ENCODE measurements around the gene RRBP1.
"Not testable (repeated sequence)": the region's sequence is repeated elsewhere in the genome, so short reads cannot be mapped to it uniquely, and the experiment has no call there.

The RRBP1 gene

DNA sequence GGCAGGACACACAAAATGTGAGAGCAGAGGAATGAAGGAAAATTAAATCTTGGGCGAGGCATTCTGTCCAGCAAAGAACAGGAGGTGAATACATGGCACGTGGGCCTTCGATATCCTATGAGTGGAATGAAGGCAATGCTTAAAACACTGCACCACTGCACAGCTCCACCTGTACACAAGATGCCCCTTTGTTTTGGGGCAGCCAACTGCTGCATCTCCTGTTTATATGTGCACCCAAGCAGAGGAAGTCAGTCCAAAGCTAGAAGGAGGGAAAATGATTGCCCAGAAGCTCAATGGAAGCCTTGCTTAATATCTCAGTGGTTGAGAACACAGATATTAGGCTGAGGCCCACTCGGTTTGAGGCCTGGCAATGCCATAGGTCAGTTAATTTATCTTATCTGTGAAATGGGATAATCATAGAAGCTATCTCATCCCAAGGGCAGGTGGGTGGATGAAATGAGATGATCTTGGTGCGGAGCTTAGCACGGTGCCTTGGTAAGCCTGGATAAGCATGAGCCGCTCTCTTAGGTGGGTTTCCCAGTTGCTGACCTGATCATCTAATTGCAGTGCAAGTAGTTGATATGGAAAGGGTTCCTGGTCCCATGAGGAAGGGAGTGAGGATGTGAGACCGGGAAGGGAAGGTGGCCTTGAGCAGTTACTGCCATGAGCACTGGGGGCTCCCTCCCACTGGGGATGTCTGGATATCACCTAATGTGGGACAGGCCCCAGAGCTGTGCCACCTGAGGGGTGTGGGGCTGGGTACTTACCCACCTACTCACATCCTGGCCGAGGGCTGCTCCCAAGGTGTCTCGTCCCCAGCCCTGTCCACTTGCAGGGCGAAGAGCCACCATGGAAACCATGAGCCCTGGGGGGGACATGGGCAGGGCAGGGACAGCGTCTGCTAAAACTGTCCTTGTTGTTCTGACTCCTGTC, 27.6 kb upstream of the RRBP1 start:
- no peak for DNase-seq

DNA sequence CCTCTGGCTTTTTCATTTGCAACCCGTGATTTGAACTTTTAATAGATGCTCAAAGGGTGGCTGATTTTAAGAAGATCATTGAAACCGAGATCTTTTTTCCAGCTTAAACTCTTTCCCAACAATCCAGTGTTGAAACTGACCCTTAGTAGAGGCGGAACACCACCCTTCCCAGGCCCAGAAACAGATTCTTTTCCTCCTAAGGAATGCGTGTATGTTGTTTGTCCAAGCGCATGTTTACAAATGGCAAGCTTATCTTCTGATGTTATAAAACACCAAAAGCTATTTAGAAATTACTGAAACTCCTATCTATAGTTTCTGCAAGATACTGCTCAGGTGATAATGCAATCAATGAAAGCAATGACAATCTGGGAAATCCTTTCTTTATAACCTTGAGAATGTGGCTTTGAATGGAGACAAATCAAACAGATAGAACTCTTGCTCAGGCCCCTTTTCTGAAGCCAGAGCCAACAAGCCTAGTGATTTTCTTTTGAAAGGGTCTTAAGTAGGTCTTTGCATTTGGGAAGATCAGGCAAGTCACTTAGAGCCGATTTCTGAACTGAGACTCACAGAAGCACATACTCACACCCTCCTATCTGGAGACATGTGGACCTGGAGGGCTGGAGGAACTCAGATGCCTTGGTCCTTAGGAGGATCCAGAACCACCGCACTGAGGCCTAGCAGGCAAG, 26.8 kb upstream of the RRBP1 start:
- DNase-seq, result no peak

DNA sequence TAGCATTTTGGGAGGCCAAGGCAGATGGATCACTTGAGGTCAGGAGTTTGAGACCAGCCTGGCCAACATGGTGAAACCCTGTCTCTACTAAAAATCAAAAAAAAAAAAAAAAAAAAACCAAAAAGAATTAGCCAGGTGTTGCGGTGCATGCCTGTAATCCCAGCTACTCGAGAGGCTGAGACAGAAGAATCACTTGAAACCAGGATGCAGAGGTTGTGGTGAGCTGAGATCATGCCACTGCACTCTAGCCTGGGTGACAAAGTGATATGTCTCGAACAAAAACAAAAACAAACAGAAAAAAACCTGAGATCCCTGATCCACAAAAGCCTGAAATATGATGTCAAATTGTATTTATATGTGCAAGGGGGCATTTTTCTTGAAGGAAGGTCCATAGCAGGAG, 25.9 kb upstream of the RRBP1 start:
- not testable (repeated sequence) for DNase-seq

DNA sequence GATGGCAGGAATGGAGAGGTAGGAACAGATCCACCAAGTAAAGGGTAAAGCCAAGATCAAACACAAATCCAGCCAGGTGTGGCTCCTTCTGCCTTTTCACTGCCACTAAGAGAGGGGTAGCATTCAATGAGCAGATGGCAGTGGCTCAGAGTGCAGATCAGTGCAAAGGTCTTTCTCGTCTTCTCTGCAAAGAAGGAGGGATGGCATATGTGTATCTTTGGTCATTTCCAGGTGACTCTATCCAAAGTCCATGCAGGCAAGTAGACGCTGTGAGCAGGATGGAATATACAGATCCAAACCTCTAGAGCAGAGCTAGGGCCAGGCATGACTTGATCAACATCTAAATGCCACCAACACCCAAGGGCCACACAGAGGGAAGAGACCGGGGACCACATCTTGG, 24.6 kb upstream of the RRBP1 start:
- DNase-seq, result no peak

DNA sequence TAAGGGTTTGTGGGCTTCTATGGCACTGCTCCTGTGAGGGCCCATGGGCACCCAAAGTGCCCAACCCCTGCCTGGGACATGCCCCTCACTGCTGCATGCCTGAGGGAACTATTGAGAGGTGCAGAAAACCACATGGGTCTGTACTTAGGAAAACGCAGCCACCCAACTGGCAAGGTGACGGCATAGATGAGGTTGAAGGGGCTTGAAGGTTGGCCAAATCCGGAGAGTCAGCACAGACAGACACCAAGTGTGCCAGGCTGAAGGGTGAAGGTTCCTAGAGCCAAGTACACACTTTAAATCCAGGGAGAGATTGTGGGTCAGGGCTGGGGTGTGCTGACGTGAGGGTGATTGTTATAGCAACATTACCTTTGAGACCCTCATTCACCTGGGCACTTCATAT, 23.9 kb upstream of the RRBP1 start:
- no peak for DNase-seq

DNA sequence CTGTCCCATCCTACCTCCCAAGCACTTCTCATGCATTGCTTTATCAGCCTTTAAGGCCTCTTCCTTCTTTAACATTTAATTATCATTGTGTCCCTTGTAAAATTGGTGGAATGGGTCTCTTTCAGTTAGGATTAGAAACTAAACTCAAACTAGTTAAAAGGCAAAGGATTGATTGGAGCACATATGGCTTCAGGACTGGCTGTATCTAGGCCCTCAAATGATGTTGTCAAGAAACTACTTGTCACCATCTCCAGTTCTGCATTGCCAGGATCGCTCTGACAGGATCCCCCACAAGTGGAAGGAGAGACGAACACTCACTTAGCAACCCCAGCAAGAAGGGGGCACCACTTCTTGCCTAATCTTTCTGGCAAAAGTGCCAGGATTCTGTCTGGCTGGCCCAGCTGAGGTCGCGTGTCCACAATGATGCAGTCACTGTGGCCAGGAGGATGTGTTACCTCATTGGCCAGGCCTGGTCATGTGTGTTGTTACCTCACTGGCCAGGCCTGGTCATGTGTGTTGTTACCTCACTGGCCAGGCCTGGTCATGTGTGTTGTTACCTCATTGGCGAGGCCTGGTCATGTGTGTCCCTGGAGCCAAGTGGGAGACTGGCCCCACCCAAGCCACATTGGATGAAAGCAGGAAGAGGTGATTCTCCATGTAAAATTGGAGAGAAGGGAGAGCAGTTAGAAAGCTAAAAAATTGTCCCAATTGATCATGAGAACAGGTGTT, 22.7 kb upstream of the RRBP1 start:
- no peak for DNase-seq

DNA sequence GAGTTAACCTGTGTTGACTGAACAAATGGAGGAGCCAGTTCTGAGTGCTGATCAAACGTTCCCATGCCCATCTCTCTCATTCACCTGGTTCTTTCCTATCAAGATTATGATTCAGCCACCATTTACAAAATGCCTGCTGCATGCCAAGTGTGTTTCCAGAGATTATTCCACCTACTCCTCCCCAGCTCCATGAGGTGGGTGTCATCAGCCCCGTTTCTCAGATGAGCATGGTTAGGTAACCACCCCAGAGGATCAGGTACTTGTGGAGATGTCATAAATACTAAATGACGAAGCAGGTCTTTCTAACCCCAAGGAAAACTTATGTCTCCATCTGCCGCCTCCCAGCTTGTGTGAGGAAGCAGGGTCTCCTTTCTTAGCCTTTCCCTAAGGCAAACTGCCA, 19.8 kb upstream of the RRBP1 start:
- no peak for DNase-seq

DNA sequence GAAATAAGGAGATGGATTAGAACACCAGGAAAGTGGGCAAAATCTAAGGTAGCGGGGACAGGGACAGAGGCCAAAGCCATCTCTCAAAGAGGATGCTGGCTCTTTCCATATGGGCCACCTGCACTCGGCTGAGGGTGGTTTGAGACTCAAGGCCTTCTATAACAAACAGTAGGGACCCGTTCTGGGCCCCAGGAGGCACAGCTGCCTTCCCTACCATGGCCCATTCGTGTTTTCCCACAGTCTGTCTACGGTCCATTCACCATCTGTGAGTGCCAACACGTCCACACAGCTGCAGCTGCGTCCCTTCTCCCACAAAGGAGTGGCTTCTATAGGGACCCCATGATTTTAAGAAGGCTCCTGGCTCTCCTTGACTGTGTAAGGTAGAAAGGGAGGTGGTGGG, 18.6 kb upstream of the RRBP1 start:
- DNase-seq, result no peak

DNA sequence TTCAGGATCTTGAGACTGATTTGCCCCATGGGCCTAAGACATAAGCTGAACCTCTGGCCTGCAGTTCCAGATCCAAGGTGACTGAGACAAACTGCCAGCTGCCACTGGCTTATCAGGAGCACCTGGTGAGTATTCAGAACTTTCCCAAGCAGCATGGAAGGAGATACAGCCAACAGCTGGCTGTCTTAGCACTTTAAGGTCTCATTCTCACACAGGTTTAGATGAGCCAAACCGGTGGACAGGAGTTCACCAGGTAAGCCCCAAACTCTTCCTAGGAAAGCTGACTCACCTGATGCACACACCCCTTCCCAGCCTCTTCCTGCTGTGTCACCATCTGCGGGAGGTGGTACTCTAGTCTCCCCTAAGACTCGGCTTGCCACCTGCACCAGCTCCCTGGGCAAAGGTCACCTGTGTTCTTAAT, 17.9 kb upstream of the RRBP1 start, which contains the start of gene BANF2:
BANF2 (plus strand) TSS at position 36 of the 421 bp plus-strand sequence. CDS start 25,060 bp downstream, outside the sequence.
- no peak for DNase-seq

DNA sequence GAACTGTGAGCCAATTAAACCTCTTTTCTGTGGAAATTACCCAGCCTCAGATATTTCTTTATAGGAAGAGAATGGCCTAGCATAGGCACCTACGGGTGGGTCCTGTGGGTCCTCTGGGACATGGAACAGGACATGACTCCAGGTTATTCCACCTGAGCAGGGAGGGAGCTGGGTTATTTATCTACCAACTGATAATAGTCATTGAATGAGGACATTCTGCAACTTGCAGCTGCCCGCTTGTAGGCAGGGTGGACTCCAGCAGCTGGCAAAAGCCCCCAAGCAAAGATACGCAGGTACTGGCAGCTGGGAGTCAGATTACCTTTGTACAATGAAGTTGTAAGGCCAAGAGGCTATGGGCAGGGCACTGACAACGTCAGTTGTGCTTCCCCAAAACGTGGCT, 16.3 kb upstream of the RRBP1 start:
- DNase-seq, result no peak

DNA sequence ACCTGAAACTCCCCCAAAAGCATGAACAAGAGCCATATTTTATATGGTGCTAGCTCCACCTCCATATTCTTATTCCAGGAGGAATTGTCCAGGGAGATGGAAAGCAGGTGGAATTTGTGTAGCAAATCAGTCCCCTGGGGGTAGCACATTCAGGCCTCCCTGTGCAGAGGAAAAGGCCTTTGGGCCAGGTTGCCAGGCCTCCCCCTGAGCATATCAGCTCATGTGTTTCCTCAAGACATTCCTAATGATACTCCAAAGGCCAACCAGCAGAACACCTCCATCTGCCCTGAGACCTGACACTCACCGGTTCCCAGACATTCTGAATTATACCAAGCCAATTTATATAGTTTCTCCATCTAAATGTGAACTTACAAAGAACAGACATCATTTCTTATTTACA, 15.1 kb upstream of the RRBP1 start:
- no peak for DNase-seq

DNA sequence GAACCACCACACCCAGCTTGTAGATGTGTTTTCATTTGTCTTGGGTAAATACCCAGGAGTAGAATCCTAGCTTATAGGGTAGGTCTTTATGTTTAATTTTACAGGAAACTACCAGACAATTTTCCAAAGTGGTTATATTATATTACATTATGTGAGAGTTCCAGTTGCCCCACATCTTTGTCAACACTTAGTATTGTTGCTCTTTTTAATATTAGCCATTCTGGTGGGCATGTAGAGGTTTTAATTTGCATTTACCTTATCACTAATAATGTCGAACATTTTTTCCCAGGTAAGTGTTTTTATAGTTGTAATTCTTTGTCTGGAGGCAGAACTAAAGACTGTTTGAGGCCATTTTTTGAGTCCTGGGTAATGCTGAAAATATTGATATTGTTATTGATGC, 14.2 kb upstream of the RRBP1 start:
- DNase-seq, result no peak

DNA sequence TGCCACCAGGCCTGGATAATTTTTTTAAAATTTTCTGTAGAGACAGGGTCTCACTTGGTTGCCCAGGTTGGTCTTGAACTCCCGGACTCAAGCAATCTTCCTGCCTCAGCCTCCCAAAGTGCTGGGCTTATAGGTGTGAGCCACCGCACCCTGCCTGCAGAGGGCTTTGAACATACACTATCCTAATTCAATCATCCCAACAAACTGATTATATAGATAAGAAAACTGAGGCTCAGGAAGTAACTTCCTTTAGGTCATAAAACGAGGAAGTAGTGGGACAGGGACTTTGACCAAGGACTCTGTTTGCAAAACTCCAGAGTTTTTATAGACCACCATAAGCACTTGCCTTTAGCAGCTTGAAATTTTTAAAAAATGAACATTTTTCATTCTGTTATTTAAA, 12.7 kb upstream of the RRBP1 start:
- DNase-seq, result no peak

DNA sequence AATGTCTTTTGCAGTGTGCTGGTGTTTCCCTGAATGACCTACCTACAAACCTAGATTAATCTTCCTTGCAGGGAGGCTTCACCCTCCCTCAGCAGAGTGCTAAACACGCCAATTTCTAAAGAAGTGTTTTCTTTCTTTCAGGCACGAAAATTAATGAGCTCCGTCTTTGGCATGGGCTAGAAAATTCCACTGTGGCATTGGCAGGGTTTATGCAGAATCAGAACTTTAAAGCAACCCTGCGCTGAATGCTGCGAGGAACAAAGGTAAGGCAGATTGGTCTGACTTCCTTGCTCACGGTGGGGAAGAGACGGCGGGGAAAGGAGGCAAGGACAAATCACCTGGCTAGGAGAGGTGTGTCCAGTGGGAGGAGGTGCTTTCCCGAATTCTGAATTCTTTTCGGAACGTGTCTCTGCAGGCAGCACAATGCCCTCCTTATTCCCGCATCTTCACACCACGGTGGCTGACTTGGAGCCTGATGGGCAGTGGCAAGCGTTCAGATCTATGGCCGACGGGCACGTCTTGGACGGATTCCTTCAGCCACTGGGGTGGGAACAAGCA, 11.5 kb upstream of the RRBP1 start:
- no peak for DNase-seq

DNA sequence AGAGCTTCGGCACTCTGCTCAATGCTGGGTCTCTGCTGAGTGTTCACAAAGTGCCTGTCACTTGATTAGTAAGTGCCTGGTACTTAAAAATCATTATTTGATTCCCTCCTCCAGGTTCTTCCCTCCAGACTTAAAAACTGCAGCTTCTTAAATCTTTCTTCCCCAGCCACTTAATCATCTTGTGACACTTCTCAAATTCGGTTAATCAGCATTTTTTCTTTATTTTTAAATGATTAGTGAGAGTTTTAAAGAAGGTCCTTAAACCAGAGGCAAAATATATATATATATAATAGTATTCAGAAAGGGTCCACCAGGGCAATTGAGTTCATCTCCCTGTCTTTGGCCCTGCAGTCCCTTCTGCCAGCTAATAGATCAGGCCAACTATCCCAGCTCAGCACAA, 9.7 kb upstream of the RRBP1 start:
- DNase-seq, result no peak

DNA sequence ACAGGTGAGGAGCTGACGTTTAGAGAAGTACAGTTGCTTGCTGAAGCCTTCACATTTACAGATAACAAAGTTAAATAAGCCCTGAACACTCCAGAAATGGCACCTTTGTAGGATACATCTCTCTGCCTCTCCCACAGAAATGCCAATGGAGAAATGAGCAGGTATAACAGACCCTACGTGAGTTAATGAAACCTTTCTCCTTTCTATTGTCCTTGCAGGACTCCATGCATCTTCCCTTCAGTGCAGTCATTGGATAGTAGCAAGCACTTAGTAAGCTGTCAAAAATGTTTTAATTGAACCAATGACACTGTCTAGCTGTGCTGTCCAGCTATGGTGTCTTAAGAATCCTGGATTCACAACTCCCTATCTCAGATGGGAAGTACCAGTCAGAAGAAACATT, 8.1 kb upstream of the RRBP1 start:
- DNase-seq, result no peak

DNA sequence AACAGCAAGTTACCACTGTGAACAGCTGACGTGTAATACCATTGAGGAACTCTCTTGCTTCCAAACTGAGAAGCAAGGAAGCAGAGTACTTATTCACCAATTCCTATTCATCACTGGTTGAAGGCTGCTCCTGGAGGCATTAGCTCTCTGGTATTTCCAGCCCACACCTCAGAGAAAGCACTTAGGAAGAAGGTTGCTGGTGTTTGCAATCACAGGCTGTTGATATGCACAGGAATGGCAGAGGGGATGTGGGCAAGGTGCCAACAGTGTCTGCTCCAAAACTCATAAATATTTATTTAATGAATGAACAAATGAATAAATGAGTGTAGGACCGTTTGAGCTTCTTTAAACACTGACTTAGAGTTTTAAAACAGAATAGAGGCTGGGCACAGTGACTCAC, 6.9 kb upstream of the RRBP1 start:
- DNase-seq, result no peak

DNA sequence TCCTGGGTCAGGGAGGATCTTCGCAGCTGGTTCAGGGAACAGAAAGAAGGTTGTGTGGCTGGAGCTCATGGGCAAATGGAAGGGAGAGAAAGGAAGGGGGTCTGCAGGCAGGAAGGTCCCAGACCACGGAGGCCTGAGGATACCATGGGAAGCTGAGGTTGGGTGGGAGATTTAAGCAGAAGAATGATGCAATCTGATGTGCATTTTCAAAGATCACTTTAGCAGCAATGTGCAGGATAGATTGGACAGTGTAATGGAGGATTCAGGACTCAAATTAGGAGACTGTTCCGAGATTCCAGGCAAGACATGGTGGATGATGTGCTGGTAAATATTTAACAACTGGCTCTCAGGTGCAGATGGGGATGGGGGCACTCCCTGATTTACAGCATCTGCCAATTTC, 5.8 kb upstream of the RRBP1 start:
- DNase-seq, result no peak

DNA sequence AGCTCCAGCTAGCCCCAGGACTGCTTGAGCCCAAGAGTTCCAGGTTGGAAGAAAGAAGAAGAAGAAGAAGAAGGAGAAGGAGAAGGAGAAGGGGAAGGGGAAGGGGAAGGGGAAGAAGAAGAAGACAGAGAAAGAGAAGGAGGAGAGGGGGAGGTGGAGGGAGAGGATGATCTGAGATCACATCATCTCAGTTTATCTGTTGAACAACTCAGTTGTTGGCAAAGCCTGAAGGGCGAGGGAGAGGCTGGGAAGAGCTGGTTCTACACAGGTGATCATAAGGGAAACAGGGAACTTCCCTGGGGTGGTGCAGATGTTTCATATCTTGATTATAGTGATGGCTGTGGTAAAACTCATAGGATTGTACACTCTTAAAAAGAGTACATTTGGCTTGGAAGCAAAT, 3.1 kb upstream of the RRBP1 start:
- no peak for DNase-seq

DNA sequence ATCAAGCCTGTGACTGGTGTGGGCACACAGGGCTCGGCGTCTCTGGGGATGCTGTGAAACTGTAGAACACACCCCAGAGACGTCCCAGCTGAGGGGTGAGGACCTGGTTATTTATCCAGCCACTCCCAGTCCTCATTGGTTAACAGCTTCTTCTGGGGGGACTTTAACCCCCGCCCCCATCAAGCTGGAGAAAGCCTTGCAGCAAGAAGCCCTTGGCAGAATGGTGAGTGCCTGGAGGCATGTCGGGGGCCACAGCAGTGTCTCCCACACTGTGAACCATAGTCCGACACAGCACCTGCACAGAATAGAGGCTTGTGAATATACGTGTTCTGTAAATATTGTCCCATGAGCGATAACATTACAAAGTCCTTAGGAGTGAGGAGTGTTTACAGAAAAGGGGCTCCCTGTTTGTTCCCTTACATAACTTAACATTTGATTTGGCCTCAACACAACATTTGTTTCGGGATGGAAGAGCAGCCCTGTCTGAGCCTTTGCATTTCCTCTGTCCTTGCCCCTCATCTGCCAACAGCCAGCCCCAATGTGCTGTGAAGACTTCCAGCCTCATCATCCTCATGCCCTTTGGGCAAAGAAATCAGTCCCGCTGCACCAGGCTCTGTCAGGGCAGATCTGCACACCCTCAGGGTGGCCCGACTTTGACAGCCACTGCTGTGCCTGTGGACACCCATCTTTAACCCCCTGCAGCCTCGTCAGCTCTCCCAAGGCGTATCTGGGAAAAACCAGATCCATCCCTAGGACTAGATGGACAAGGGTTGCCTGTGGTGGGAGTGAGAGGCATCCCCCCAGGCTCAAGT, 2.2 kb upstream of the RRBP1 start:
- DNase-seq, result no peak

DNA sequence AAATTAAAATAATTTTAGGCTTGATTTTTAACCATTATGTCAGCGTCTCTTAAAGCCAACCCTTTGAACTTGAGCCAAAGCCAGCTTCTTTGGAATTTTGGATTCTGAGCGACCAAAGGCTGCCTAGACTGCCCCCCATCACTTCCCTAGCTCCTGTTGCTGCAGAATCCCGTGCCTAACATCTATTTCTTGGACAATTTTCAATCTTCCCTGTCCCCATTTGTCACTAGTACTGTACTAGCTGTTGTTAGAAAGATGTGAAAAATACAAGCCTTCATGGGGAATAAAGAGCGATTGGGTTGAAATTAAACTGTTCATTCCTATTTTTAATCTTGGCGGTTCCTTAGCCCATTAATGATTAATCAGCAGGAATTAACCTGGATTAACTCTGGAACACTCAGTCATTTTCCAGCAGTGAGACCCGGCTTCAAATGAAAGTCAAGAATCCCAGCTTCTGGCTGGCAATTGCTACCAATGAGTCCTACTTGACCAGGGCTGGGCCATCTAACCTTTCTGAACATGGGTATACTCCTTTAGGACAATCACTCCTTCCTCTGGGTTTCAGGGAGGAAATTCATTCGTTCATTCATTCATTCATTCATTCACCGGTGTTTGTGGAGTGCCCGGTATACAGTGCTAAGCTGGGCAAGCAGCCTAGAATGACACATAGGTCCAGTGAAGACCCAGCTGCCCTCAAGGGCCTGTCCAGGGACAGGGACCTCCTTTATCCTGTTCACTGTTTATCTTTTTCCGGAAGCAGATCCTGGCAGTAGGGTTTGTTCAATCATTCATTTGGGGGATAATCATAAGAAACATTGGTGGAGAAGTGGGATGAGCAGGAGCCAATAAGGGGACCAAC, 1.4 kb upstream of the RRBP1 start:
- no peak for DNase-seq

DNA sequence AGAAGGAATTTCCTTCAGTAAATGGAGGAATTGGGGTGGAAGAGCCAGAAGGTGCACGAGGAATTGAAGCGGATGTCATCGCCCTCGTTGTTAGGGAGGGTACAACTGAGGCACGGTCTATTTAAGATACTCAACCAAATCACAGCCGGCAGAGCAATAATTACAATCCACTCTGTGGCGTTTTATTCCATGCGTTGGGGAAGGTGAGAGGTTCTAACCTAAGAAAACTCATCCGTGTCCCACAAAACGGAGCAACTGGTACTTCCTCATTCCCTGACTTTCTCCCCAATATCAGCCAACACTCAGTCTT, 802 bp upstream of the RRBP1 start:
- DNase-seq, result no peak
